ENCODE data around the gene NRN1.

DNA sequence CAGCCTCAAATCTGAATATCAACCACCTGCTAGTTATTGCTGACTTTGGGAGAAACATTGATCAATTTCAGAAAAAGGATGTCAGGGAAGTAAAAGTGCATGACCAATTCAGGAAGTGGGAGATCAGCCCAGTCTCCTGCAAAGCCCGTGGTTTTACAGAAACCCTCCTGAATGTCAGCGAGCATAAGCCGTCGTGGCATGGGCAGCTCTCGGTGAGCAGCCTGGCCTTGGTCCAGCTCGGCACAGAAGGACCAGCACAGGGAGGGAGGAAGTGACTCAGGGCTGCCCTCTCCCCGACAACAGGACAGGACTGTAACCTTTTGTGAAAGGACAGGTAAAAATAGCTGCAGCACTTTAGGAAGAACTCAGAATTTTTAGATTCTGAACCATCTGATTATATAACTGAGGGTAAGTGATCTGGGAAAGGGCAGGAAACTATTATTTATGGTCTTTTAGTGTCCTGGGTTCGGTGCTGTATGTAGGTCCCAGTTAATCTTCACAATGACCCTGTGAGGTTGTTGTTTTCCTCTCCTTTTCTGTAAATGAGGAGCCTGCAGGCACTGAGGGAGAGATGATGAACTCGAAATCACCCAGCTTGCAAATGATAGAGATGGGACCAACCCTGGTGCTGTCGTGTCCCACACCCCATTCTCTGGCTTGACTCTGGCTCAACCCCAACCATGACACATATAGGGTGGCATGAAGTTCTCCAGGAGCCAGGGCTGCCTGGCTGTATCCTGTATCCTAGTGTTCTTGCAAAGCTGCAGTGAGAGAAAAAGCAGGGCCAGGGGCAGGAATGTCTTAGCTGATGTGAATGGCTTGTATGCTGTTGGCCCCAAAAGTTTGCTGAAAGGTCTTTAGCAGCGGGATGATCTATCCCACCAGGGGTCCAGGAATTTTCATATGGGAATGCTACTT lies 37.6 kb downstream of the NRN1 start:
- TF ChIP-seq FOXM1 (IDR thresholded peaks at IDR 0.05; ENCODE audit: borderline replicate concordance) (no peak), TARDBP (IDR thresholded peaks at IDR 0.05) (no peak), ARNT (IDR thresholded peaks at IDR 0.05) (no peak), HDGF (IDR thresholded peaks at IDR 0.05; ENCODE audit: borderline replicate concordance) (no peak), FOXA1 (IDR thresholded peaks at IDR 0.05) (no peak)
